ENCODE results near the gene NUDCD3.

NUDCD3 gene

GRCh38 chr7:44393238-44394111 is 97.0 kb downstream of the NUDCD3 start:
- ATAC-seq: no peak
- TF ChIP-seq ZNF8 (CRISPR knock-in tag; IDR thresholded peaks at IDR 0.05): no peak
- TF ChIP-seq ARNTL (CRISPR knock-in tag; IDR thresholded peaks at IDR 0.05; ENCODE audit: borderline replicate concordance, low read depth): no peak
- no peak for TF ChIP-seq OSR1 (CRISPR knock-in tag; IDR thresholded peaks at IDR 0.05)
- no peak for TF ChIP-seq ZC3H10 (CRISPR knock-in tag; IDR thresholded peaks at IDR 0.05)
- no peak for TF ChIP-seq PPARA (CRISPR knock-in tag; IDR thresholded peaks at IDR 0.05; ENCODE audit: borderline replicate concordance)
- TF ChIP-seq CREB5 (CRISPR knock-in tag; IDR thresholded peaks at IDR 0.05; ENCODE audit: low read depth): no peak
- no peak for TF ChIP-seq GLIS3 (CRISPR knock-in tag; IDR thresholded peaks at IDR 0.05)
- TF ChIP-seq TCF4 (CRISPR knock-in tag; IDR thresholded peaks at IDR 0.05; ENCODE audit: borderline replicate concordance): no peak
- TF ChIP-seq, protein P1, sequence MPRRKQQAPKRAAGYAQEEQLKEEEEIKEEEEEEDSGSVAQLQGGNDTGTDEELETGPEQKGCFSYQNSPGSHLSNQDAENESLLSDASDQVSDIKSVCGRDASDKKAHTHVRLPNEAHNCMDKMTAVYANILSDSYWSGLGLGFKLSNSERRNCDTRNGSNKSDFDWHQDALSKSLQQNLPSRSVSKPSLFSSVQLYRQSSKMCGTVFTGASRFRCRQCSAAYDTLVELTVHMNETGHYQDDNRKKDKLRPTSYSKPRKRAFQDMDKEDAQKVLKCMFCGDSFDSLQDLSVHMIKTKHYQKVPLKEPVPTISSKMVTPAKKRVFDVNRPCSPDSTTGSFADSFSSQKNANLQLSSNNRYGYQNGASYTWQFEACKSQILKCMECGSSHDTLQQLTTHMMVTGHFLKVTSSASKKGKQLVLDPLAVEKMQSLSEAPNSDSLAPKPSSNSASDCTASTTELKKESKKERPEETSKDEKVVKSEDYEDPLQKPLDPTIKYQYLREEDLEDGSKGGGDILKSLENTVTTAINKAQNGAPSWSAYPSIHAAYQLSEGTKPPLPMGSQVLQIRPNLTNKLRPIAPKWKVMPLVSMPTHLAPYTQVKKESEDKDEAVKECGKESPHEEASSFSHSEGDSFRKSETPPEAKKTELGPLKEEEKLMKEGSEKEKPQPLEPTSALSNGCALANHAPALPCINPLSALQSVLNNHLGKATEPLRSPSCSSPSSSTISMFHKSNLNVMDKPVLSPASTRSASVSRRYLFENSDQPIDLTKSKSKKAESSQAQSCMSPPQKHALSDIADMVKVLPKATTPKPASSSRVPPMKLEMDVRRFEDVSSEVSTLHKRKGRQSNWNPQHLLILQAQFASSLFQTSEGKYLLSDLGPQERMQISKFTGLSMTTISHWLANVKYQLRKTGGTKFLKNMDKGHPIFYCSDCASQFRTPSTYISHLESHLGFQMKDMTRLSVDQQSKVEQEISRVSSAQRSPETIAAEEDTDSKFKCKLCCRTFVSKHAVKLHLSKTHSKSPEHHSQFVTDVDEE (CRISPR knock-in tag; IDR thresholded peaks at IDR 0.05): no peak
- TF ChIP-seq ESRRG (CRISPR knock-in tag; IDR thresholded peaks at IDR 0.05): no peak

- ATAC-seq: no peak
- no peak for TF ChIP-seq PATZ1 (CRISPR knock-in tag; IDR thresholded peaks at IDR 0.05; ENCODE audit: borderline replicate concordance)
- TF ChIP-seq CSDC2 (CRISPR knock-in tag; IDR thresholded peaks at IDR 0.05): no peak
- no peak for TF ChIP-seq CSRNP3 (CRISPR knock-in tag; IDR thresholded peaks at IDR 0.05)
- no peak for TF ChIP-seq TCF4 (CRISPR knock-in tag; IDR thresholded peaks at IDR 0.05; ENCODE audit: borderline replicate concordance)
- no peak for TF ChIP-seq ZFP3 (CRISPR knock-in tag; IDR thresholded peaks at IDR 0.05)
- TF ChIP-seq SNAI2 (CRISPR knock-in tag; IDR thresholded peaks at IDR 0.05): no peak
- no peak for TF ChIP-seq ZNF8 (CRISPR knock-in tag; IDR thresholded peaks at IDR 0.05)
- TF ChIP-seq ARNTL (CRISPR knock-in tag; IDR thresholded peaks at IDR 0.05; ENCODE audit: borderline replicate concordance, low read depth): no peak
Observed at GRCh38 chr7:44392618-44393010, 97.8 kb downstream of the NUDCD3 start.

DNA sequence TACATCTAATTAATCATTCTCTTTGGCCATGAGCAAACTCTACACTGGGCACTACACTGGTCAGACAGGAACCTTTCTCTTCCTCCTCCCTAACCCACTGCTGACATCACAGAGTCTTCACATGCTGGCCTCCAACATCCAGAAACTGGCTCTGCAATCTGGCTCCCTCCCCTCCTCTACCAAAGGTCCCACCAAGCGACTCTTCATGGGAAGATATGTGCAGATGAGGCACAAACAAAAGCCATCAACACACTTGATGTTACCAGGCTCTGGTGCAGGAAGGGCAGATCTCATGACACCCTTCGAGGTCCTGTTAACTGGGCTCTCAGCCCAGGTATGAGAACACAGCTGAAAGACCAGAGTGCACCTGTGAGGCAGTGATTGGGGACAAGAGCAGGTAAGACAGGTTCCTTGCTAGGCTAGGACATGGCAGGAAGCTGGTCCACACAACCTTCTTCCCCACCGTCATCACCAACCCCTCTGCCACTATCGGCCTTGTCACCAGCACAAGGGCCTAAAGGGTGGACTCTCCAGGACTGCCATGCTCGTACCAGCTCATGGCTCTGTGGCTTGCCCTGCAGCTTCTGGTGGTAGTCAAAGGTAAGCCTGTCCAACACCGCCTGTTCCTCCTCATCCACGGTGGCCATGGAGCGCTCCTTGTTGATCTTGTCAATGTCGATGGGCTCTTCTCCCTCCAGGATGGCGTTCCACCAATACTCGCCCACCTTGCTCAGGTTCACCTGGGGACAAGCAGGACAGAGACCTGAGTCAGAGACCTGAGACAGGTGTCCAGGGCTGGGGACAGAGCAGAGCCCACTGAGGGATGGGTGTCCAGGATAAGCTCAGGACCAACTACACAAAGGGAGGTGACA is 98.5 kb downstream of the NUDCD3 start:
- TF ChIP-seq ZNF70 (CRISPR knock-in tag; IDR thresholded peaks at IDR 0.05): no peak
- no peak for TF ChIP-seq RARB (CRISPR knock-in tag; IDR thresholded peaks at IDR 0.05)
- no peak for TF ChIP-seq ZFP3 (CRISPR knock-in tag; IDR thresholded peaks at IDR 0.05)
- TF ChIP-seq ZNF565 (CRISPR knock-in tag; conservative IDR thresholded peaks at IDR 0.05; ENCODE audit: low read depth): no peak
- no peak for TF ChIP-seq ZFP30 (CRISPR knock-in tag; IDR thresholded peaks at IDR 0.05)
- TF ChIP-seq, protein P1 (CRISPR knock-in tag; IDR thresholded peaks at IDR 0.05): no peak
- no peak for TF ChIP-seq ESRRG (CRISPR knock-in tag; IDR thresholded peaks at IDR 0.05)
- TF ChIP-seq OSR1 (CRISPR knock-in tag; IDR thresholded peaks at IDR 0.05): no peak
- ATAC-seq: no peak

Data from SK-N-SH treated with all-trans-retinoic acid at 6 μM for 48 hours (cell line).